Activated T-helper 1 cell treated with anti-CD3 and anti-CD28 coated beads, Interleukin-2, amount 50 U/mL, for 16 hours (primary cell): ENCODE data around the gene UTP4.
"Not testable (repeated sequence)": the region's sequence is repeated elsewhere in the genome, so short reads cannot be mapped to it uniquely, and the experiment has no call there.

Source experiments
- DNase-seq, 2 donors: peaks; one replicate each; pipeline ENCODE4 v3.0.0-alpha.2; 2020; ENCODE audit warnings: low read depth in 1 of 2, low spot score in 1 of 2

Gene UTP4

DNA sequence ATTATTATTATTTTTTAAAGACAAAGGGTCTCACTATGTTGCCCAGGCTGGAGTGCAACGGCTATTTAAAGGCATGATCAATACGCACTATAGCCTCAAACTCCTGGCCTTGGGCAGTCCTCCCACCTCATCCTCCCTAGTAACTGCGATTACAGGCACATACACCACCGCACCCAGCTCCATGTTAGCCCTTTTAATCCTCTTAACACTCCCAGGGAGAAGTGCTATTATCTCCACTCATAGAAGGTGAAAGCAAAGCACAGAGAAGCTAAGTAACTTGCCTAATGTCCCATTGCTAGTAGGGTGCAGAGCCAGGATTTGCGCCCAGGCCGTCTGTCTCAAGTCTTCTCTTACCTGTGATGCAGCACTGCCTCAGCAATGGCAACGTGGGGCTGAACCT, 22.0 kb upstream of the UTP4 start:
- no peak for DNase-seq

- DNase-seq = no peak
Observed at GRCh38 chr16:69111216-69111875, 21.1 kb upstream of the UTP4 start.

- no peak for DNase-seq
Observed at GRCh38 chr16:69111876-69112230, 20.6 kb upstream of the UTP4 start.

DNA sequence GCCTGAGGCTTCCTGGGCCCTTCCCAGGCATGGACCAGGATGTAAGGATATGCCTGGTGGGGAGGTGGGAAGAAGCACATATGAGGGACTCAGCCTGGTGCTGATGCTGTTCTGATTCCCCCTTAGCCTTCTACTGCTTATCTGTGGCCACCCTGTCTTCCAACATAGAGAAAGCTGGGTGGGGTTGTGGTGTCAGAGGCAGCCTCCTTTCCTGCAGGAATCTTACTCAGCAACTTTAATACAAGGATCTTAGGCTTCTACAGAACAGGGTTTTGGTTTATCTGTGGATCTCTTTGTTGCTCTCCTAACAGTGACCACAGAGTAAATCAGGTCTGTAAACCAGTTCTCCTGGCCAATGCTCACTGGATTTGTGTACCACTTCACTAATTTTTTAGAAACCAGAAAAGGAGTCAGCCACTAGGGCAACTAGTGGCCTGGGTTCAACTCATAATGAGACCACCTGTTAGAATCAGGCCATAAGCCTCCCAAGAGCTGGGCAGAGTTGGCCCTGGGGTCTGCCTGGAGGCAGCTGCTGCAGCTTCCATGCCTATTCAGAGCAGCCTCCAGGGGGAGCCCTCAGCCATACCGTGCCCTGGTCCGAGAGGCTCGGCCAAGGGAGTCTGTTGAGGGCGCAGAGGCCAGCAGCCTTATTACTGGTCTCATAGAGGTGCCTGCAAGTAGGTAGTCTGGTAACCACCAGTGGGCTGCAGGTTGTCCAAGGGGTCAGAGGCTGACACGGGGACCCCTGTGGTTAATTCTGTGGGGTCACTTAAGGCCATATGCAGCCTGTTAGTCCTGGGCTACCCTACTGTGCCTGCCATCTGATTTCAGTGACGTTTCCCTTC, 19.9 kb upstream of the UTP4 start:
- no peak for DNase-seq

DNA sequence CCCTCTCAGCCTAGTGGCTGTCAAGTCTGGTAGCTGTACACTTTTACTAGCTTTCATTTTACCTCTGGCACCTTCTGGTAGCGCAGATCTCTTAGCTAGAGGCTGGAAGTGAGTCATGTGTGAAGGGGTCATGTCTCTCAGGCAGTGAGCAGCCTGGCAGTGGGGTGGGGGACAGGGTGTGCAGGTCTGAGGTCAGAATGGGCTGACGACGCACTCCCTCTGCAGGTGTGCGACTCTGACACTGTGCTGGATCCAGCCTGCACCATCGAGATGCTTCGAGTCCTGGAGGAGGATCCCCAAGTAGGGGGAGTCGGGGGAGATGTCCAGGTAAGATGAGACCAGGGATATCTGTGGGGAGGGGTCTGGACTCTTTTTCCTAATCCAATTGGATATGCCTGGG, 19.2 kb upstream of the UTP4 start:
- DNase-seq = no peak

DNA sequence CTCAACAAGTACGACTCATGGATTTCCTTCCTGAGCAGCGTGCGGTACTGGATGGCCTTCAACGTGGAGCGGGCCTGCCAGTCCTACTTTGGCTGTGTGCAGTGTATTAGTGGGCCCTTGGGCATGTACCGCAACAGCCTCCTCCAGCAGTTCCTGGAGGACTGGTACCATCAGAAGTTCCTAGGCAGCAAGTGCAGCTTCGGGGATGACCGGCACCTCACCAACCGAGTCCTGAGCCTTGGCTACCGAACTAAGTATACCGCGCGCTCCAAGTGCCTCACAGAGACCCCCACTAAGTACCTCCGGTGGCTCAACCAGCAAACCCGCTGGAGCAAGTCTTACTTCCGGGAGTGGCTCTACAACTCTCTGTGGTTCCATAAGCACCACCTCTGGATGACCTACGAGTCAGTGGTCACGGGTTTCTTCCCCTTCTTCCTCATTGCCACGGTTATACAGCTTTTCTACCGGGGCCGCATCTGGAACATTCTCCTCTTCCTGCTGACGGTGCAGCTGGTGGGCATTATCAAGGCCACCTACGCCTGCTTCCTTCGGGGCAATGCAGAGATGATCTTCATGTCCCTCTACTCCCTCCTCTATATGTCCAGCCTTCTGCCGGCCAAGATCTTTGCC, 18.0 kb upstream of the UTP4 start:
- DNase-seq = no peak

- no peak for DNase-seq
Observed at GRCh38 chr16:69114976-69115355, 17.5 kb upstream of the UTP4 start.

DNA sequence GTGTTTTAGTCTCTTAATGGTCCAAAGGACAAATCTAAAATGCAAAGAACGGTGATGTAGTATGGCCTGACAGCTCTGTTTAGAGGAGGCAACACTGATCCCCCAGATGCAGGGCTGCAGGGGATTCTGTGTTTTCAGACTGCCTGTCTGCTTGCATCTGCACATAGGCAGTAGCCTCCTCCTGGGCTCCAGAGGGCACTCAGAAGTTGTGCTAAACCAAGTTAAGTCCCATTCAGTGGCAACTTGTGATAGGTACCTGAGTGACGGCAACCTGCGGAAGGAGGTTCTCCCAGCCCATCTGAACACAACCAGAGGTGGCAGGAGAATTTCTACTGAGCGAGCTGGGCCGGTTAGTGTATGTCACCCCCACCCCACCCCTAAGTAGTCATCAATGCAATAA, 17.1 kb upstream of the UTP4 start:
- no peak for DNase-seq

DNA sequence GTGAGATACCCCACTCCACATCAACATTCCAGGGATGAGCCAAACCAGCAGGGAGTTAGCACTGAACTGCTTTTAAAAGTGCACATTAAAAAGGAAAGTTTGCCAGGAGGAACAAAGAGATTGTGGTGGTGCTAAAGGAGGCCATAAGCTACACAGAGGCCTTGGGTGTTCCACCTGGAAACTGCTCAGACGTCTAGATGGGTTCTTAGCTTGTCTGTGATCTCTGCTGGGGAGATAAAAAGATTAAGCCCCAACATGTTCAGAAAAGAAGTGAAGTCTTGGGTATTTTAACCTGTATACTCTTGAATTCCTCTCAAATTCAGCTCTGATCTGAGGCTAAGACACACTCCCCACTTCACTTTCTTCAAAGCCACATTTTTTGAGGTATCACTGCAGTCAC, 16.6 kb upstream of the UTP4 start:
- no peak for DNase-seq

GRCh38 chr16:69116256-69116875, 16.1 kb upstream of the UTP4 start:
- DNase-seq = no peak

- DNase-seq = no peak
Observed at GRCh38 chr16:69116906-69117305, 15.5 kb upstream of the UTP4 start.

- DNase-seq = no peak
Observed at GRCh38 chr16:69118468-69118867, 14.0 kb upstream of the UTP4 start.

DNA sequence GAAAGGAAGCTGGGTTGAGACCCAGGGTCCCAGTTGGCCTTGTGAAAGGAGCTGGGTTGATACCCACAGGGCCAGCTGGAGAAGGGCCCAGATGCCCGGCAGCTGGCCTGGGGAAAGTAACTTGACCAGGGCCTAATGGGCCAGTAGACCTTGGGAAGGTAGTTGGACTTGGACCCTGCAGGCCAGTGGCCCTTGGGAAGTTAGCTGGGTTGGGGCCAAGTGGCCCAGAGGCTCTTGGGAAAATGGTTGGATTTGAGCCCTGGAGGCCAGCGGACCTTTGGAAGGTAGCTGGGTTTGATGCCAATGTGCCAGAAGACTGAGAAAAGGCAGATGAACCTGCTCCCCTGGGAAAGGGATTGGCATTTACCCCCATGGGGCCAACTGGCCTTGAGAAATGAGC, 13.5 kb upstream of the UTP4 start:
- DNase-seq = no peak

GRCh38 chr16:69119536-69119935, 12.9 kb upstream of the UTP4 start:
- DNase-seq = no peak

DNA sequence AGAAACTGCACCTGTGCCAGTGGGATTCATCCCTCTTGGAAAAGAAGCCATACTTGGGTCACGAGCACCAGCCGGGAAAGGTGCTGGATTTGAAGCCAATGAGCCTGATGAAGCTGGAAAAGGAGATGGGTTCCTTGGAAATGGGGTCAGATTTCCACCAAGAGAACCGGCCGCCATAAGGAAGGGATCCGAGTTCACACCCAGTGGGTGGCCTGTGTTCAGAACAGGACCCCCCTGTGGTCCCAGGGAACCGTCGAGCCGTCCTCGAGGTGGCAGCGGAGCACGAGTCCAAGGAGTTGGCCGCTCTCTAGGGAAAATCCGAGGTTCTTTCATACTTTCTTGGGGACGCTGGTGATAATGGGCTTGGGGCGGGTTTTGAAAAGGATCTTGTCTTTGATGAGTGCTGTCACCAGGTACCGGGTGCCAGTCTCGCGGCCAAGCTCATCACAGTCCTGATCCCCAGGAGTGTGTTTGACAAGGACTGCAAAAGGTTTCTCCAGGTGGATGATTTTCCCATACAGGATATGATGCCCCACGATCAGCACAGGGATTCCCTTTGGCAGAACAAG, 12.3 kb upstream of the UTP4 start:
- no peak for DNase-seq

- peak in 1 of 2 donors; percentile 20 for DNase-seq
Observed at GRCh38 chr16:69123910-69124309, 8.5 kb upstream of the UTP4 start.

DNA sequence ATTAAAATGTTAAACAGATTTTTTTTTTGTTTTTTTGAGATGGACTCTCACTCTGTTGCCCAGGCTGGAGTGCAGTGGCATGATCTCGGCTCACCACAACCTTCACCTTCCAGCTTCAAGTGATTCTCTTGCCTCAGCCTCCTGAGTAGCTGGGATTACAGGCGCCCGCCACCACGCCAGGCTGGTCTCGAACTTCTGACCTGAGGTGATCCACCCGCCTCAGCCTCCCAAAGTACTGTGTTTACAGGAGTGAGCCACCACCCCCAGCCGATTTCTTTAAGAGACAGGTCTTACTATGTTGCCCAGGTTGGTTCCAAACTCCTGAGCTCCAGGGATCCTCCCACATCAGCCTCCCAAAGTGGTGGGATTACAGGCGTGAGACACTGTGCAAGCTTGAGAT, 8.0 kb upstream of the UTP4 start:
- not testable (repeated sequence) for DNase-seq

GRCh38 chr16:69124961-69125360, 7.5 kb upstream of the UTP4 start:
- DNase-seq = not testable (repeated sequence)

- no peak for DNase-seq
Observed at GRCh38 chr16:69126221-69126620, 6.2 kb upstream of the UTP4 start.

DNA sequence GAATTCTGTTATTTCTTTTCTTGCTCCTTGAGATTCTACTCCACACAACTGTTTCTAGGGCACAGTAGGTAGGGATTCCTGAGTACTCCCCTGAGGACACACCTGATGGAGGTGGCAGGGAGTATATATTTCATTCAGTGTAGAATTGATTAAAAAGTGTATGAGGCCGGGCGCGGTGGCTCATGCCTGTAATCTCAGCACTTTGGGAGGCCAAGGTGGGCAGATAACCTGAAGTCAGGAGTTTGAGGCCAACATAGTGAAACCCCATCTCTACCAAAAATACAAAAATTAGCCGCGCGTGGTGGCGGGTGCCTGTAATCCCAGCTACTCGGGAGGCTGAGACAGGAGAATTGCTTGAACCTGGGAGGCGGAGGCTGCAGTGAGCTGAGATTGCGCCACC, 5.6 kb upstream of the UTP4 start:
- DNase-seq = not testable (repeated sequence)

- DNase-seq = no peak
Observed at GRCh38 chr16:69127966-69128510, 4.4 kb upstream of the UTP4 start.
